Measurements from ENCODE around the gene LEF1. TPM values are rescaled to one million over a fixed set of nuclear protein-coding genes. Genes with fewer than 3 reads are reported as not detected.

The LEF1 gene
- total RNA-seq, 2 experiments from 2014 or later: 205 to 246 TPM

DNA sequence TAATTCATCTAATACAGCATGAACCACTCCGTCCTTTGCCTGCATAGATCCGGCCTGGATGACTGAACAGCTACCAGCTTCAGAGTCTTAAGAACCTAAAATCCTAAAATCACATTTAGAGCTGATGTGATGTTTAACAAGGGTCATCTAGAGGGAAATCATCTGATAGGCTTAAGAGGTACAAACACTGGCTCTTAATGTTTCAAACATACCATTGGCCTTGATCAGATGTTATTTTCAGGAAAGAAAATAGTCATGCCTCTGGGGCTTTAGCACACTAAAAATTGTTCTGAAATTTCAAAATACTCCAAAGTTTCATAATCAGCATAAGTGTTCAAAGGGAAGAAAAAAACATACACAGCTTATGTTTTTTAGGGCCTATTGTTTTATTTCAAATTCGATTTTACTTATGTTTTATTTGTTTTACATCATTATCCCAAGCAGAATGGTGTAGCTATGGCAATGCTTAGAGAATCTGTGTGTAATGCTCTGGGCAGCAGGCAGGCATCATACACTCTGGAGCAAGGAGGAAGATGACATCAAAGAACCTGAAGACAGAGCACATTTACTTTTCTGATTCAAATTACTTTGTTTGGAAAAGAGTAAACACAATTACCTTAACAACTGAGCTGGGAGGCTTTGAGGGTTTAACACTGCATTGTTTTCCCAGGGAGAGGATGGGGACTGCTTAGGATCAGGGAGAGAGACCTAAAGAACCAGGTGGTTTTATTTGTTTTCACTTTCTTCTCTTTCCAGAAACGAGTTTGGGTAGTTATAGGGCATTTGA, 25.3 kb upstream of the LEF1 start:
- POLR2A ChIA-PET: interaction anchor here (1.0 kb wide), 1 partner anchor 334 kb away, joined by 4 read pairs; no protein-coding TSS in a partner anchor
- CTCF ChIA-PET: interaction anchor here (1.0 kb wide), 1 partner anchor 9 kb away, joined by 4 read pairs; no protein-coding TSS in a partner anchor
- no peaks in the 10 kb centered on the region for H3K36me3 Mint-ChIP-seq (ENCODE audit: low read depth)

DNA sequence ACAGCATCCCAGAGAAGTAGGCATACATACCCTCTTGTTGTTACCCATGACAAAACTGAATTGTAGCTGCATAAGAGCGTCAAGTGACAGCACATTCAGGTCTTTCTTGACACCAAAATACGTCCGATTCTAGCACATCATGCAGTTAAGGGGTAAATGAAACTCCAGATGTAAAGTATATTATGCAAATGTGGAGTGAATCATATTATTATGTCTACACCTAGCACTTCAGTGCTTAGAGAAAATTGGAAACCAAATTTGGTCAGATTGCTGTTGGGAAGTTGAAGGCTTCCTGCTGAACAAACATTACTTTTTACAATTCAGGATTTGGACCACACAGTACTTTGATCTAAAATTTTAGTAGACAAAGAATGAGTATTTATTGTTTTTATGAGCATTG, 24.2 kb upstream of the LEF1 start:
- no peak overlapping the region for H3K4me3 Mint-ChIP-seq
- POLR2A ChIA-PET: interaction anchor here (0.6 to 1.0 kb wide), 2 partner anchors 84 to 335 kb away, joined by 4 read pairs; no protein-coding TSS in a partner anchor
- DNase-seq: no peak
- H3K36me3 Mint-ChIP-seq (ENCODE audit: low read depth): no peaks in the 10 kb centered on the region
- peaks cover 6% of the 10 kb centered on the region for H3K4me1 Mint-ChIP-seq (ENCODE audit: low read depth)
- CTCF ChIA-PET: no interaction called here
- H3K27me3 Mint-ChIP-seq (ENCODE audit: low read depth): no peaks in the 10 kb centered on the region
- no peak for ATAC-seq
- no peaks in the 10 kb centered on the region for H3K9me3 Mint-ChIP-seq (ENCODE audit: insufficient read depth)
- H3K27ac Mint-ChIP-seq: no peak overlapping the region

More for the DNA sequence above, 25.3 kb upstream of the LEF1 start:
- DNase-seq: no peak
- no peaks in the 10 kb centered on the region for H3K27me3 Mint-ChIP-seq (ENCODE audit: low read depth)
- H3K27ac Mint-ChIP-seq: no peak overlapping the region
- no peak overlapping the region for H3K4me3 Mint-ChIP-seq
- no peaks in the 10 kb centered on the region for H3K9me3 Mint-ChIP-seq (ENCODE audit: insufficient read depth)
- peaks cover 6% of the 10 kb centered on the region for H3K4me1 Mint-ChIP-seq (ENCODE audit: low read depth)
- ATAC-seq: no peak

DNA sequence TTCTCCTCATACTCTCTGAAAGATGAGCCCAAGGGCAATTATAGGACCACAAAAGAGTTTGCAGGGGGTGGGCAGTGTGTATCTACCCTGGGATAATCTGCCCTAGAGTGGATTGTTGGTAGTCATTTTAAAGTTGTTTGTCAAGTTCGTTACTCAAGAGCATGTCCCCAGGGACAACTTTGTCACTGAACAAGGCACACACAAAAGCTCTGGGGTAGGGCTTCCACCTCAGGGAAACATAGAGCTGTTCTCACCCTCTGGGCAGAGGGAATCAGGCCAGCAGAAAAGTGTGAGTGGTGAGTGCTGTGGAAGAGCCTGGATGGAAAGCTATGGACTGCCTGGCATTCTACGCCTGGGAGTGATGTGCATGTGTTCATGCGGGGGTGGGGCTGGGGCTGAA, 23.3 kb upstream of the LEF1 start:
- Mint-ChIP-seq H3K27me3 (ENCODE audit: low read depth) (no peaks in the 10 kb centered on the region), H3K4me1 (ENCODE audit: low read depth) (peaks cover 6% of the 10 kb centered on the region), H3K36me3 (ENCODE audit: low read depth) (no peaks in the 10 kb centered on the region), H3K9me3 (ENCODE audit: insufficient read depth) (no peaks in the 10 kb centered on the region), H3K27ac (no peak overlapping the region), H3K4me3 (no peak overlapping the region)
- ATAC-seq (no peak), DNase-seq (no peak)
- ChIA-PET POLR2A (no interaction called here), CTCF (no interaction called here)

DNA sequence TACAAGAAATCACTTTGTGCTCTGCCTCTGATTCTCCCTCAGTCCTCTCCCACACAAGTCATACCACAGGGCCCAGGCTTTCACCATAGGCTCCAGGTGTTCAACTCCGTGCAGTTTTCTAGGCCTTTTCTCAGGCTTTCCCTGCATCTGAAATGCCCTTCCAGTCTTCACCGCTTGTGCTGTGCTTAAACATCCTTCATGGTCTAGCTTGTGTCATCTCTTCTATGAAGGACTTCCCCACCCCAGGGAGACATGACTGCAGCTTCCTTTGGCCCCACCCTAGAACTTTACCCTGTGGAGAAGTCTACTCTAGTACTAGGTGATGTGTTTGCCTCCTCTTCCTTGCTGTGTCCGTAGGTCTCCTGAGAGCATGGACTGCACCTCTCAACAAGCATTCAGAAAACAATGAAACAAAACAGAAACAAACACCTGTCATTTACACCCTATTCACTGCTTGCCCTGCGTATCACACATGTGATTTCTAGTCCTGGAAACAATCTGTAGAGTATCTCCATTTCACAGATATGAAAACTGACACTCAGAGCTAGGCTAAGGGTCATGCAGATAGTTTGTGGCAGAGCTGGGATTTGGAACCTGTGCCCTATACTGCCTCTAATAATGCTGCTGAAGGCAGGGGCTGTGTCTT, 22.7 kb upstream of the LEF1 start:
- Mint-ChIP-seq H3K27me3 (ENCODE audit: low read depth) (no peaks in the 10 kb centered on the region), H3K4me3 (no peak overlapping the region), H3K4me1 (ENCODE audit: low read depth) (peaks cover 6% of the 10 kb centered on the region), H3K36me3 (ENCODE audit: low read depth) (no peaks in the 10 kb centered on the region), H3K27ac (no peak overlapping the region), H3K9me3 (ENCODE audit: insufficient read depth) (no peaks in the 10 kb centered on the region)
- ChIA-PET POLR2A (no interaction called here), CTCF (no interaction called here)
- DNase-seq: no peak
- no peak for ATAC-seq

DNA sequence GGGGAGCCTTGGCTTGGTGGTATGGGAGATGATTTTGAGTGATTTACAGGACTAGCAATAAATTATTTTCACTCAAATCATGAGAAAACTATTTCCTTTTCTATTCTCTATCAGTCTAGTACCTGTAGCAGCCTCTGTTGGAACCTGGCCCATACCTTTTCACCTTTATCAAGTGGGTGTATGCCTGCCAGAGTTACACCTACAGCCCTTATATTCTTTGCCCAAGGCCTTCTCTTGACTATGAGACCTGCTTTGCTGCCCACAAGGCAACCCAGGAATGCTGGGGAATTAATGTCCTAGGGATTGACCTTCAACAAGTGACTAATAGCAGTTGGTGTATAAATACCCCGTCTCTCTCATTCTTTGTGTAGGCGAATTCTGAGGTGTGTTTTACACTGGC, 20.0 kb upstream of the LEF1 start:
- Mint-ChIP-seq H3K27ac (no peak overlapping the region), H3K27me3 (ENCODE audit: low read depth) (no peaks in the 10 kb centered on the region), H3K36me3 (ENCODE audit: low read depth) (no peaks in the 10 kb centered on the region), H3K4me1 (ENCODE audit: low read depth) (peaks cover 6% of the 10 kb centered on the region), H3K9me3 (ENCODE audit: insufficient read depth) (no peaks in the 10 kb centered on the region), H3K4me3 (no peak overlapping the region)
- ChIA-PET POLR2A (no interaction called here), CTCF (no interaction called here)
- DNase-seq: no peak
- no peak for ATAC-seq

DNA sequence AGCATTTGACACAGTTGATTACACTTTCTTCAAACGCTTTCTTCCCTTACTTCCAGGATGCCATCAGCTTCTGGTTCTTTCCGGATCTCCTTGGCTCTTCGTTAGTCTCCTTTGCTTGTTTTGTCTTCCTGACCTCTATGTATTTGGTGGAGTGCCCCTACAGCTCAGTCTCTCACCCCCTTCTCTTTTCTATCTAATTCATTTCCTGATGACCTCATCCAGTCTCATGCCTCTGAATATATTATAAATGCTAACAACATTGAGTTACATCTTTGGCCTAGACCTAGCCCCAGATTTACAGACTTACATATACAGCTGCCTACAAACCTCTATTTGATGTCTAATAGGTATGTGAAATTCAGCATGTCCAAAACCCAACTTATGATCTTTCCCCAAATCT, 16.5 kb upstream of the LEF1 start:
- ATAC-seq: no peak
- H3K36me3 Mint-ChIP-seq (ENCODE audit: low read depth): no peaks in the 10 kb centered on the region
- ChIA-PET CTCF (interaction anchor here (1.8 kb wide), 1 partner anchor 9 kb away, joined by 4 read pairs; no protein-coding TSS in a partner anchor), POLR2A (no interaction called here)
- no peak overlapping the region for H3K4me3 Mint-ChIP-seq
- H3K27me3 Mint-ChIP-seq (ENCODE audit: low read depth): no peaks in the 10 kb centered on the region
- peaks cover 6% of the 10 kb centered on the region for H3K4me1 Mint-ChIP-seq (ENCODE audit: low read depth)
- no peaks in the 10 kb centered on the region for H3K9me3 Mint-ChIP-seq (ENCODE audit: insufficient read depth)
- no peak overlapping the region for H3K27ac Mint-ChIP-seq
- no peak for DNase-seq

DNA sequence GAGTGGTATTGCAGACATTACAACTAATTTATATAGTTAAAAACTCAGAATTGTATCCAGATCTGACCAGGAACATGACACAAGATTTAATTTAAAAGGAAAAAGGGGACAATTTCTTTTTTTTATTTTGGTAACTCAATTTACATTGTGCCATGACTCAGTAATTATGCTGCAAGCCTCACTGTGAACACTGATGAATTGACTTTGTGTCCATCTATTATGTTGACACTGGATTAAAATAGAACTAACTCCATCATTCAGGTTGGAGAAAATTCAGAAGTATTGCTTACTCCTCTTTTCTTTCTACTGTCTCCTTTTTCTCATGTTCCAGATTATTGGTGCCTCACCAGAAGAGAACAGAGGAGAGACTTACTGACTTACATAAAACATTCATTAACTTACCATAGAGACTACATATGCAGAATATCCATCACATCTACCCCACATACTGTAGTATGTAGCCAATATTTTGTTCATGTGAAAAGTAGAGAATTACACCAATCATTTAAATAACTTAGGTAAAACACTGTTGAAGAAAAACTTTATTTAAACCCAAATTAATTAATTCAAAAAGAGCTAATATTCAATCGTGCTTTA, 15.8 kb upstream of the LEF1 start:
- CTCF ChIA-PET: interaction anchor here (1.0 to 1.8 kb wide), 3 partner anchors 9 to 46 kb away, joined by 3 to 4 read pairs (median 4); no protein-coding TSS in a partner anchor
- POLR2A ChIA-PET: no interaction called here
- Mint-ChIP-seq H3K27ac (no peak overlapping the region), H3K4me1 (ENCODE audit: low read depth) (peaks cover 6% of the 10 kb centered on the region), H3K36me3 (ENCODE audit: low read depth) (no peaks in the 10 kb centered on the region), H3K4me3 (no peak overlapping the region), H3K9me3 (ENCODE audit: insufficient read depth) (no peaks in the 10 kb centered on the region), H3K27me3 (ENCODE audit: low read depth) (no peaks in the 10 kb centered on the region)
- no peak for ATAC-seq
- DNase-seq: no peak

DNA sequence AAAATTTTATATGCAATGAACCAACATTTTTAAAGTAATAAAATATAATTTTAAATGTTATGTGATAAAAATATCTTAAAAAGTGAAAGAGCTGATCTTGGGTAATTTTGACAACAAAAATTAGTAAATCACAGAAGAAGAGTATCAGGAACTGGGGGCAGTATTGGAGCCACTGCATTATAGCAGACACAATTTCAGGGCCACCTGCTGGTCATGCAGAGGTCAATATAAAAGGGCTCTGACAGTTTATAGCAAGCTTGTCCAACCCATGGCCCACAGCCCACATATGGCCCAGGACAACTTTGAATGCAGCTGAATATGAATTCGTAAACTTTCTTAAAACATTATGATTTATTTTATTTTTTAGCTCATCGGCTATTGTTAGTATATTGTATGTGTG, 13.0 kb upstream of the LEF1 start:
- H3K4me1 Mint-ChIP-seq (ENCODE audit: low read depth): peaks cover 6% of the 10 kb centered on the region
- H3K9me3 Mint-ChIP-seq (ENCODE audit: insufficient read depth): no peaks in the 10 kb centered on the region
- ChIA-PET POLR2A (interaction anchor here (1.6 kb wide), 1 partner anchor 8 kb away, joined by 5 read pairs; no protein-coding TSS in a partner anchor), CTCF (interaction anchor here (0.6 to 1.3 kb wide), 5 partner anchors 9 to 1224 kb away, joined by 3 to 4 read pairs (median 3); partner anchors contain the start of gene LEF1)
- DNase-seq (no peak), ATAC-seq (peak; percentile 58)
- no peak overlapping the region for H3K27ac Mint-ChIP-seq
- no peaks in the 10 kb centered on the region for H3K27me3 Mint-ChIP-seq (ENCODE audit: low read depth)
- H3K4me3 Mint-ChIP-seq: no peak overlapping the region
- H3K36me3 Mint-ChIP-seq (ENCODE audit: low read depth): peaks cover 18% of the 10 kb centered on the region

DNA sequence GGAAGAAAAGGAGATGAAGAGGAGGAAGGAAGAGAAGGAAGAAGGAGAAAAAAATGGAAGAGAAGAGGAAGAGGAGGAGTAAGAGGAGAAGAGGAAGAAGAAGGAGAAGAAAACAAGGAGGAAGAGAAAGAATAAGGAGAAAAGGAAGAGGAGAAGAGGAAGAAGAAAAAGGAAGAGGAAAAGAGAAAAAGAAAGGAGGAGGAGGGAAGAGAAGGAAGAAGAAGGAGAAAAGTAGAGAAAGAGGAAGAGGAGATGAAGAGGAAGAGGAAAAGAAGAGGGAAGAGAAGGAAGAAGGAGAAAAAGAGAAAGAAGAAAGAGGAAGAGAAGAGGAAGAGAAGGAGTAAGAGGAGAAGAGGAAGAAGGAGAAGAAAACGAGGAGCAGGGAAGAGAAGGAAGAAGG, 11.8 kb upstream of the LEF1 start:
- Mint-ChIP-seq H3K4me1 (ENCODE audit: low read depth) (peaks cover 13% of the 10 kb centered on the region), H3K36me3 (ENCODE audit: low read depth) (peaks cover 30% of the 10 kb centered on the region), H3K27ac (peak overlapping the region; percentile 18), H3K4me3 (no peak overlapping the region), H3K9me3 (ENCODE audit: insufficient read depth) (no peaks in the 10 kb centered on the region), H3K27me3 (ENCODE audit: low read depth) (no peaks in the 10 kb centered on the region)
- POLR2A ChIA-PET: no interaction called here
- CTCF ChIA-PET: no interaction called here
- ATAC-seq: no peak
- no peak for DNase-seq

DNA sequence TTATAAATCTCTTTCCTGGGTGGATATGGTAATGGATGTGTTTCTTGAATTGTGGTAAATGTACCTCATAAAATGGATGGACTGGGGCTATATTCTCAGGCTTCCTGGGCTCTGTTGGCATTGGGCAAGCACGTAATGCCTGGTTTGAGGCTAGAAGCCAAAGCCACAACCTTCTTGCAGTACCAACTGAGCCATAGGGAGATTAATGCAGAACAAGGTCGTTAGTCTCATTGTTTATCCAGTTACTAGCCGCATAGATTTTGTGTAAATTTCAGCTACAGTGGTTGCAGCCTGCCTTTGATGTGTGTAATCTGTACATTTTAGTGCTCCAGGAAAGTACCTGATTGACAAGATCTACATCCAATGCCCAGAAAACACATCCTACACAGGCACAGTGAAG, 7.2 kb upstream of the LEF1 start:
- peaks cover 5% of the 10 kb centered on the region for H3K27me3 Mint-ChIP-seq (ENCODE audit: low read depth)
- ChIA-PET POLR2A (no interaction called here), CTCF (interaction anchor here (1.0 kb wide), 1 partner anchor 167 kb away, joined by 3 read pairs; no protein-coding TSS in a partner anchor)
- ATAC-seq (no peak), DNase-seq (no peak)
- H3K9me3 Mint-ChIP-seq (ENCODE audit: insufficient read depth): no peaks in the 10 kb centered on the region
- no peak overlapping the region for H3K27ac Mint-ChIP-seq
- peaks cover 31% of the 10 kb centered on the region for H3K4me1 Mint-ChIP-seq (ENCODE audit: low read depth)
- H3K36me3 Mint-ChIP-seq (ENCODE audit: low read depth): peaks cover 30% of the 10 kb centered on the region
- H3K4me3 Mint-ChIP-seq: no peak overlapping the region

DNA sequence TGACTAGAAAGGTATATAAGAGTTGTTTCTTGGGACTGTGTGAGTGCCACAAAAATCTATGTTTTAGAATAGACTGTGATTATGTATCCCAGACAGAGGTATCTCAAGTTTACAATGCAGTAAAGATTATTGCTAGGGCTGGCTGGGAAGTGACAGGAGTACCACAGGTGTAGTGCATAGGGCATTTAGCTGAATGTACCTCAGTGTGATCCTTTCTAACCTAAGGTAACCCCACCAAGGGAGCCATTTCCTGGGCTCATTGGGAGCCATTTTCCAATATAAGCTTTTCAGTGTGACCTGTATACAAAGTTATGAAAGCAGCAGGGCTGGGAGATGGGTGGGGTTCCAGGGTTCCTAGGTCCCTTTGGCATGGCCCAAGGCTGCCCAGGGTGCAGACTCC, 6.1 kb upstream of the LEF1 start:
- Mint-ChIP-seq H3K27me3 (ENCODE audit: low read depth) (peaks cover 13% of the 10 kb centered on the region), H3K4me1 (ENCODE audit: low read depth) (peaks cover 42% of the 10 kb centered on the region), H3K36me3 (ENCODE audit: low read depth) (peaks cover 33% of the 10 kb centered on the region), H3K27ac (no peak overlapping the region), H3K9me3 (ENCODE audit: insufficient read depth) (no peaks in the 10 kb centered on the region), H3K4me3 (no peak overlapping the region)
- no peak for ATAC-seq
- CTCF ChIA-PET: interaction anchor here (2.9 kb wide), 1 partner anchor 397 kb away, joined by 16 read pairs; no protein-coding TSS in a partner anchor
- POLR2A ChIA-PET: no interaction called here
- DNase-seq: no peak

Data from activated CD8-positive, alpha-beta T cell treated with anti-CD3 and anti-CD28 coated beads, Interleukin-2, amount 10 ng/mL, durations not matched to agents 7 days and 5 days (primary cell).